ENCODE results near the gene SRPX. TPM values are rescaled to one million over a fixed set of nuclear protein-coding genes. Genes with fewer than 3 reads are reported as not detected.

SRPX gene
- total RNA-seq, 4 donors from 2014 or later, result 250 to 432 (median 374) TPM

GRCh38 chrX:38211891-38212635, 8.6 kb downstream of the SRPX start:
- no peak for ATAC-seq (ENCODE audit: low FRiP score)
- TF ChIP-seq, protein P1, sequence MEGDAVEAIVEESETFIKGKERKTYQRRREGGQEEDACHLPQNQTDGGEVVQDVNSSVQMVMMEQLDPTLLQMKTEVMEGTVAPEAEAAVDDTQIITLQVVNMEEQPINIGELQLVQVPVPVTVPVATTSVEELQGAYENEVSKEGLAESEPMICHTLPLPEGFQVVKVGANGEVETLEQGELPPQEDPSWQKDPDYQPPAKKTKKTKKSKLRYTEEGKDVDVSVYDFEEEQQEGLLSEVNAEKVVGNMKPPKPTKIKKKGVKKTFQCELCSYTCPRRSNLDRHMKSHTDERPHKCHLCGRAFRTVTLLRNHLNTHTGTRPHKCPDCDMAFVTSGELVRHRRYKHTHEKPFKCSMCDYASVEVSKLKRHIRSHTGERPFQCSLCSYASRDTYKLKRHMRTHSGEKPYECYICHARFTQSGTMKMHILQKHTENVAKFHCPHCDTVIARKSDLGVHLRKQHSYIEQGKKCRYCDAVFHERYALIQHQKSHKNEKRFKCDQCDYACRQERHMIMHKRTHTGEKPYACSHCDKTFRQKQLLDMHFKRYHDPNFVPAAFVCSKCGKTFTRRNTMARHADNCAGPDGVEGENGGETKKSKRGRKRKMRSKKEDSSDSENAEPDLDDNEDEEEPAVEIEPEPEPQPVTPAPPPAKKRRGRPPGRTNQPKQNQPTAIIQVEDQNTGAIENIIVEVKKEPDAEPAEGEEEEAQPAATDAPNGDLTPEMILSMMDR (IDR thresholded peaks at IDR 0.05), result no peak
- DNase-seq (ENCODE audit: low spot score), result no peak

DNA sequence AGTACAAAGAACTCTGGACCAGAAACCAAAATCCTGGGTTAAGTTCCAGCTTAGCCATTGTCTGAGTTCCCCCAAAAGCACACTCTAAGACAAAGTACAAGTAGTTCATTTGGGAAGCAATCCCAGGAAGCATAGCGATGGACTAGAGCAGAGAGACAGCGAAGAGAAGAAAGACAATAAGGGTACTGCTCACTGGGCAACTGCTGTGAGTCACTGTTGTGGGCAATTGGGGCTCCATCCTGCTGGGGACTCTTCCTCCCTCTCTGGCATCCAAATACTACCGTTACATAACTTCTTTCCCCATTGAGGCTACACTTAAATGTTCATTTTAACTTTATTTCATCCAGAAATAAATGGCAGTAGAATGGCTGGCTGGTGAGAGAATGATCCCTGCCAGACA, 14.1 kb downstream of the SRPX start:
- TF ChIP-seq, protein P1 (IDR thresholded peaks at IDR 0.05), result no peak
- ATAC-seq (ENCODE audit: low FRiP score), result no peak
- no peak for DNase-seq (ENCODE audit: low spot score)

DNA sequence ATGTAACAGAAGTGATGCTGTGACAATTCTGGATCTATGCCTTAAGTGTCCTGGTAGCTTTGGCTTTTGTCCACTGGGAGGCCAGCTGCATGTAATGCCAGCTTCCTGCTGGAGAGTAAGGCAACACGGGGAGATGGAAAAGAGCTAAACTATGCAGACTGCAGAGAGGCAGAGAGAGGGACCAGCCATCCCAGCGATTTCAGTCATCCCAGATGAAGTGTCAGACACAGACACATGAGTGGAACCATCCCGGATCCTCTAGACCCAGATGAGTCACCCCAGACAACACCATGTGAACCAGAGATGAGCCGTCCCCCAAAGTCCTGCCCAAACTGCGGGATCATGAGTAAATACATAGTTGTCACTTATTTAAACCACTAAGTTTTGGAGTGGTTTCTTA, 14.6 kb downstream of the SRPX start:
- ATAC-seq (ENCODE audit: low FRiP score) (no peak), DNase-seq (ENCODE audit: low spot score) (no peak)
- TF ChIP-seq, protein P1 (IDR thresholded peaks at IDR 0.05), result no peak

DNA sequence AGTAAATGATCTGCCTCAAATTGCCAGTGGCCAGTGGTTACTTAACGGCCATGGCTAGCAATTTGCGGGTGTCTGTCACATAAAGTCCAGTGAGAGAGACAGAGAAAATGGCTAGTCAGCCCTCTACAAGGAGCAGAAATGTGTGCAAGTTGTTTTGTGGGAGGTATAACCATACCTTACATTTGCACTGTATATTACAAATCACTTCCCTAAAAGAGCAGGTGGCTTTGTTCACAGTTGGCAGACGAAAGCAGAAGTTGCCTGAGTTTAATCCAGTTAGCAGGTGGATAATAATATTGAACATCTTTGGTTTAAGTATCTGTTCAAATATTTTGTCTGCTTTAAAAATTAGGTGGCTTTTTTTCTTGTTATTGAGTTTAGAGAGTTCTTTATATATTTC, 15.6 kb downstream of the SRPX start:
- TF ChIP-seq, protein P1 (IDR thresholded peaks at IDR 0.05), result no peak

DNA sequence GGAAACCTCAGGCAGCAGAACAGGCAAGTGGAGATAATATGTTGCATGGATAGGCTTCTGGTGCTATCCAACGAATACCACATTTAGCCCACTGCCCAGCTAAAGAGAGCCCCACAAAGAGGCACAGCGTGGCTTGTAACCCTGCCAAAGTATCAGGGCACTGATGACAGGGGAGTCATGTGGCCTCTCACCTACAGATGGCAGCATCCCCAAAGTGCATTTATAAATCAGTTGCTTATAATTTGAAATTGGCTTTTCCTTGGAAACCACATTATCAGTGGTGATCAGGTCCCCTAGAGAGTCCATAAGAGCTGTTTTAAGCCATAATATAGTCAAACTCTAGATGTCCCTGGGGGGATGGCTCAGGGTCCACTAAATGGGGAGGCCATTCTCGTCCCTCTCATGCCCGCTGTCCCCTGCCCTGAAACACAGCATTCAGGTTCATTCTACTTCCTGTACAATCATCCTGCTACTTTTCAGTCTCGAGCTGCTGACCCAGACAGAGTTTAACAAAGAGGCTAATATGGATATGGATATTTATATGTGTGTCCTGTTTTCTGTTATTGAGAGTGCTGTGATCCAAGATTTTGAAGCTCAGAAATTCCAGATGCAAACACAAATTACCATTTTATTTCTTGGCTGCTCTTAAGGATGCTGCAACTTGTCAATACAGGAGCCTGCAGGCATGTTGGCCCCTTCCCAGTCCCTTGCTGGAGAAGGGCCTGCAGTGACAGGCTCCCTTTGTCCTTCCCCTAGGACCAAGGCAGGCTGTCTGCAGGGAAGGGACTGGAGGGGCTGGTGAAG, 28.5 kb downstream of the SRPX start:
- TF ChIP-seq, protein P1 (IDR thresholded peaks at IDR 0.05), result no peak
- DNase-seq (ENCODE audit: low spot score), result no peak
- ATAC-seq (ENCODE audit: low FRiP score), result no peak

More for the DNA sequence above, 15.6 kb downstream of the SRPX start:
- DNase-seq (ENCODE audit: low spot score) (no peak), ATAC-seq (ENCODE audit: low FRiP score) (no peak)

- no peak for ATAC-seq (ENCODE audit: low FRiP score)
- TF ChIP-seq, protein P1 (IDR thresholded peaks at IDR 0.05), result no peak
- no peak for DNase-seq (ENCODE audit: low spot score)
These were observed 31.0 kb downstream of the SRPX start for GRCh38 chrX:38189431-38190250.
